ENCODE results near the gene STK38L. TPM values are rescaled to one million over a fixed set of nuclear protein-coding genes. Genes with fewer than 3 reads are reported as not detected.

The STK38L gene
- total and polyA plus RNA-seq, 7 donors = 3.7 to 21.2 (median 16.3) TPM

GRCh38 chr12:27201169-27201568 is 42.9 kb upstream of the STK38L start:
- no peak for TF ChIP-seq CTCF (IDR thresholded peaks at IDR 0.05)
- intact Hi-C loops (cut with DNase I) = no loop called here
- no peaks in the 10 kb centered on the region for H3K27me3 ChIP-seq (ENCODE audit: insufficient read depth in 3 of 3, low read length in 2 of 3)
- no peak overlapping the region for H3K27ac ChIP-seq
- no peaks in the 10 kb centered on the region for H3K4me1 ChIP-seq
- DNase-seq (no peak), ATAC-seq (no peak)
- no peak overlapping the region for H3K4me3 ChIP-seq
- H3K9me3 ChIP-seq = no peaks in the 10 kb centered on the region
- WGBS, 3 donors = 10 to 38% (median 21%) methylated on average over 1 of the region's 1 CpG
- no peaks in the 10 kb centered on the region for H3K36me3 ChIP-seq (ENCODE audit: insufficient read depth in 1 of 2, low read depth in 1 of 2)

- no peak overlapping the region for H3K4me3 ChIP-seq
- no peak for ATAC-seq
- intact Hi-C loops (cut with DNase I) = no loop called here
Observed at GRCh38 chr12:27206801-27207502, 37.1 kb upstream of the STK38L start.

GRCh38 chr12:27207615-27208413 is 36.3 kb upstream of the STK38L start:
- H3K4me3 ChIP-seq = no peak overlapping the region
- ATAC-seq (no peak), DNase-seq (no peak)
- TF ChIP-seq CTCF (IDR thresholded peaks at IDR 0.05) = no peak
- no peak overlapping the region for H3K27ac ChIP-seq
- H3K4me1 ChIP-seq = no peaks in the 10 kb centered on the region
- intact Hi-C loops (cut with DNase I) = no loop called here
- no peaks in the 10 kb centered on the region for H3K27me3 ChIP-seq (ENCODE audit: insufficient read depth in 3 of 3, low read length in 2 of 3)
- H3K36me3 ChIP-seq (ENCODE audit: insufficient read depth in 1 of 2, low read depth in 1 of 2) = no peaks in the 10 kb centered on the region
- 67 to 71% (median 68%) methylated on average over 9 of the region's 9 CpGs for WGBS, 3 donors
- H3K9me3 ChIP-seq = no peaks in the 10 kb centered on the region

More at GRCh38 chr12:27206801-27207502, 37.1 kb upstream of the STK38L start:
- Histone ChIP-seq H3K4me1 (no peaks in the 10 kb centered on the region), H3K36me3 (ENCODE audit: insufficient read depth in 1 of 2, low read depth in 1 of 2) (no peaks in the 10 kb centered on the region), H3K27ac (no peak overlapping the region), H3K27me3 (ENCODE audit: insufficient read depth in 3 of 3, low read length in 2 of 3) (no peaks in the 10 kb centered on the region), H3K9me3 (no peaks in the 10 kb centered on the region)
- no peak for DNase-seq
- WGBS, 3 donors = 71 to 87% (median 78%) methylated on average over 1 of the region's 1 CpG
- no peak for TF ChIP-seq CTCF (IDR thresholded peaks at IDR 0.05)

GRCh38 chr12:27208414-27208750 is 35.7 kb upstream of the STK38L start:
- 67 to 73% (median 70%) methylated on average over 2 of the region's 2 CpGs for WGBS, 3 donors
- ATAC-seq (no peak), DNase-seq (no peak)
- no peaks in the 10 kb centered on the region for H3K36me3 ChIP-seq (ENCODE audit: insufficient read depth in 1 of 2, low read depth in 1 of 2)
- no peaks in the 10 kb centered on the region for H3K9me3 ChIP-seq
- intact Hi-C loops (cut with DNase I) = no loop called here
- no peaks in the 10 kb centered on the region for H3K27me3 ChIP-seq (ENCODE audit: insufficient read depth in 3 of 3, low read length in 2 of 3)
- no peaks in the 10 kb centered on the region for H3K4me1 ChIP-seq
- no peak for TF ChIP-seq CTCF (IDR thresholded peaks at IDR 0.05)
- H3K27ac ChIP-seq = no peak overlapping the region
- H3K4me3 ChIP-seq = no peak overlapping the region
